Measurements from ENCODE around the gene ZBTB34.
"Not testable (repeated sequence)": the region's sequence is repeated elsewhere in the genome, so short reads cannot be mapped to it uniquely, and the experiment has no call there.

Gene ZBTB34

GRCh38 chr9:126860077-126860756 is at the start of gene ZBTB34:
TSS of gene ZBTB34 (plus strand) at chr9:126860639. CDS start at chr9:126879400, 18,761 bp downstream.
- peak; percentile 75 to 79 for DNase-seq

DNA sequence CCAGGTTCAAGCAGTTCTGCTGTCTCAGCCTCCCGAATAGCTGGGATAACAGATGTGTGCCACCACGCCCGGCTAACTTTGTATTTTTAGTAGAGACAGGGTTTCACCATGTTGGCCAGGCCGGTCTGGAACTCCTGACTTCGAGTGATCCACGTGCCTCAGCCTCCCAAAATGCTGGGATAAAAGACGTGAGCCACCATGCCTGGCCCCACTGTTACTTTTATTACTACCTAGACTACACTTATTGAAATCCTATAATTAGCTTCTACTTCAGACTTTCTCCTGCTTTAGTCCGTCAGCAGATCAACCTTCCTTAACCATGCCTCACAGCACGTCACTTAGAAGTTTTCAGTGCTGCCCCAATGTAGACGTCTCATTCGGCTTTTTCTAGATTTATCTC is 47.4 kb upstream of the ZBTB34 start:
- DNase-seq = no peak

GRCh38 chr9:126814091-126814490 is 46.3 kb upstream of the ZBTB34 start:
- no peak for DNase-seq

DNA sequence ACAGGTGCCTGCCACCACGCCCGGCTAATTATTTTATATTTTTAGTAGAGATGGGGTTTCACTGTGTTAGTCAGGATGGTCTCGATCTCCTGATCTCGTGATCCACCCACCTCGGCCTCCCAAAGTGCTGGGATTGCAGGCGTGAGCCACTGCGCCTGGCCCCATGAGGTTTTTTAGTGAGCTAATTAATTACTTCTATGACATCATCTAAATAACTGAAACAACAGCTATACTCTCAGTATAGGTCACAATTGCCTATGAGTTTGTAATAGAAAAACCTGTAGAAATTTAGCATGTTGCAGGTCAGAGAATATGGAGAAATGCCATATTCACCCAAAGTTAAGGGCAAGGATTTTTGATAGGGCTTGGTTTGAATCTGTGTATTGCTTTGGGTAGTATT is 42.8 kb upstream of the ZBTB34 start:
- DNase-seq = not testable (repeated sequence)

DNA sequence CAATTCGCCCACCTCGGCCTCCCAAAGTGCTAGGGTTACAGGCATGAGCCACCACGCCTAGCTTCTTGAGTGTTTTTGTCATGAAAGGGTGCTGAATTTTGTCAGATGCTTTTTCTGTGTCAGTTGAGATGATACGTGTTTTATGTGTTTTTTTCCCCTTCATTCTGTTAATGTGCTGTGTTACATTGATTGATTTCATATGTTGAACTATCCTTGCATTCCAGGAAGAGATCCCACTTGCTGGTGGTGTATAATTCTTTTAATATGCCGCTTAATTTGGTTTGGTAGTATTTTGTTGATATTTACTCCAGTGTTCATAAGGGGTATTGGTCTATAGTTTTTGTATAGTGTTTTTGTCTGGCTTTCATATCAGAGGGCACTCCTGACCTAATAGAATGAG is 42.0 kb upstream of the ZBTB34 start:
- no peak for DNase-seq

GRCh38 chr9:126819482-126819881 is 41.0 kb upstream of the ZBTB34 start:
- DNase-seq = no peak

- DNase-seq = no peak
These were observed 38.2 kb upstream of the ZBTB34 start for GRCh38 chr9:126822278-126822677.

- DNase-seq = no peak
These were observed 37.6 kb upstream of the ZBTB34 start for GRCh38 chr9:126822873-126823272.

DNA sequence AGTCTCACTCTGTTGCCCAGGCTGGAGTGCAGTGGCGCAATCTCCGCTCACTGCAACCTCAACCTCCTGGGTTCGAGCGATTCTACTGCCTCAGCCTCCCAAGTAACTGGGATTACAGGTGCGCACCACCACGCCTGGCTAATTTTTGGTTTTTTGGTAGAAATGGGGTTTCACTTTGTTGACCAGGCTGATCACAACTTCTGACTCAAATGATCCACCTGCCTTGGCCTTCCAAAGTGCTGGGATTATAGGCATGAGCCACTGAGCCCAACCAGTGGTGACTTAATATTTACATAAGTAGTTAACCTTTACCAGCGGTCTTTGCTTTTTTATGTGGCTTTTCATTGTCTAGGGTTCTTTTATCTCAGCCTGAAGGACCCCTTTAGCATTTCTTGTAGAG is 36.4 kb upstream of the ZBTB34 start:
- not testable (repeated sequence) for DNase-seq

DNA sequence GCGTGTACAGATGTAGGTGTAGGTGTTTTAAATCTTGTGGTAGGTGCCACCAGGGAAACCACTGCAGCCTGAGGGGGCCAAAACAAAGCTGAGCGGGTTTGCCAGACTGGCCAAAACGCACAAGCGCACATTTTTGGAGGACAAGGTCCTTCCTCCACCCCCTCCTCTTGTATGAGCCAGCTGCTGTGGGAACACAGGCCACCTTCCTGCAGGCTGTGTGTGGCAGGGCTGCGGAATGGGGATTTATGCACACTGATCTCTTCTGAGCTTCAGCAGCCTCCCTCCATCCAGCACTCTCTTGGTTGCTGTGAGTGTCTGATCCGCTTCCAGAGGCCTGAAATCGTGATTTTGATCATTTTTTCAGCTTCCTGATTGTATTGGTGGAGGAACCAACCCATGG is 33.2 kb upstream of the ZBTB34 start:
- DNase-seq = no peak

DNA sequence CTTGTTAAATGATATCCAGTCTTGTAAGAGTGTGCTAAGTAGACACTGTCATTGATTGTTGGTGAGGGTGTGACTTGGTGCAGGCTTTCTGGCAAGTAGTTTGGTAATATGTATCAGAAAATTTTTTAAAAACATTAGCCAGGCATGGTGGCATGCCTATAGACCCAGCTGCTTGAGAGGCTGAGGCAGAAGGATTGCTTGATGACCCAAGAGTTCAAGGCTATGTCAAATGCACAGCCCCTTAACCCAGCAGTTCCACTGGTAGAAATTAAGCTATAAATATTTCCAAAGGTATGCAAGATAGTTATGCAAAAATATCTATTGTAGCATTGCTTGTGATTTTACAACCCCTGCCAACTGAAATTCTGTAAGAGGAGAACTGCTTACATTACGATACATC is 31.4 kb upstream of the ZBTB34 start:
- DNase-seq = no peak

- DNase-seq = no peak
These were observed 29.6 kb upstream of the ZBTB34 start for GRCh38 chr9:126830827-126831226.

DNA sequence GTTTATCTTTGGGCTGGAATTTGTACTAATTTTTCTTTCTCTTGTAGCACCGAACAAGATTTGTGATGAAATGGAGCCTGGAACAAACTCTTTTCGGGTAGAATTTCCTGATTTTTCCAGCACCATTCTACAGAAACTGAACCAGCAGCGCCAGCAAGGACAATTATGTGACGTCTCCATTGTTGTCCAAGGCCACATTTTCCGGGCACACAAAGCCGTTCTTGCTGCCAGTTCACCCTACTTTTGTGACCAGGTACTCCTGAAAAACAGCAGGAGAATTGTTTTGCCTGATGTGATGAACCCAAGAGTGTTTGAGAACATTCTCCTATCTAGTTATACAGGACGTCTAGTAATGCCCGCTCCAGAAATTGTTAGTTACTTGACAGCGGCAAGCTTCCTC is 28.0 kb upstream of the ZBTB34 start:
- no peak for DNase-seq

DNA sequence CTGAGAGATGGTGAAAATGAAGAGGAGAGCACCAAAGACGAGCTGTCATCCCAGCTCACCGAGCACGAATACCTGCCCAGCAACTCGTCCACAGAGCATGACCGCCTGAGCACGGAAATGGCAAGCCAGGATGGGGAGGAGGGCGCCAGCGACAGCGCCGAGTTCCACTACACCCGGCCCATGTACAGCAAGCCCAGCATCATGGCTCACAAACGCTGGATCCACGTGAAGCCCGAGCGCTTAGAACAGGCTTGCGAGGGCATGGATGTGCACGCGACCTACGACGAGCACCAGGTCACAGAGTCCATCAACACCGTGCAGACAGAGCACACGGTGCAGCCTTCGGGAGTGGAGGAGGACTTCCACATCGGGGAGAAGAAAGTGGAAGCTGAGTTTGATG is 27.4 kb upstream of the ZBTB34 start:
- no peak for DNase-seq

DNA sequence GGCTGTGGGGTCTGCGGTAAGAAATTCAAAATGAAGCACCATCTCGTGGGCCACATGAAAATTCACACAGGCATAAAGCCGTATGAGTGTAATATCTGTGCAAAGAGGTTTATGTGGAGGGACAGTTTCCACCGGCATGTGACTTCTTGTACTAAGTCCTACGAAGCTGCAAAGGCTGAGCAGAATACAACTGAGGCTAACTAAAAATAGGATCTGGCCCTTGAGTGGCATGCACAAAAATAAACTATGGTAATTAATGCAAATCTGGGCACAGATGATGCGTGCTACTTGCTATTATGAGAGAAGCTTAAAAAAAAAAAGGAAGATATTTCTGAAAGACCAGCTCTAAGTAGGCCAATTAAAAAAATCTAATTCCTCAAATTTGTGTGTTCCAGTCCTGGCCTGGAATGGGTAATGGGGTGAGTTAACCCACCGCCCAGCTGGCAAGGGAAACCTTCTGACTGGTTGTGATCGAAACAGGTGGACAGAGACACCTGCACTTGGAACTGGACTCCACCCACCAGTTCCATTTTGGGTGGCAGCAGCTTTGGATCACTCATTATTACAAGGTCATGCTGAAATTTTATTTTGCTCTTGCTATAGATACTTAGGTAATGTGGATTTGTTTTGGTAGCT is 26.6 kb upstream of the ZBTB34 start:
- no peak for DNase-seq

- DNase-seq = no peak
These were observed 25.8 kb upstream of the ZBTB34 start for GRCh38 chr9:126834672-126835071.

GRCh38 chr9:126836216-126836615 is 24.2 kb upstream of the ZBTB34 start:
- DNase-seq = no peak

- no peak for DNase-seq
These were observed 22.2 kb upstream of the ZBTB34 start for GRCh38 chr9:126838055-126838811.

DNA sequence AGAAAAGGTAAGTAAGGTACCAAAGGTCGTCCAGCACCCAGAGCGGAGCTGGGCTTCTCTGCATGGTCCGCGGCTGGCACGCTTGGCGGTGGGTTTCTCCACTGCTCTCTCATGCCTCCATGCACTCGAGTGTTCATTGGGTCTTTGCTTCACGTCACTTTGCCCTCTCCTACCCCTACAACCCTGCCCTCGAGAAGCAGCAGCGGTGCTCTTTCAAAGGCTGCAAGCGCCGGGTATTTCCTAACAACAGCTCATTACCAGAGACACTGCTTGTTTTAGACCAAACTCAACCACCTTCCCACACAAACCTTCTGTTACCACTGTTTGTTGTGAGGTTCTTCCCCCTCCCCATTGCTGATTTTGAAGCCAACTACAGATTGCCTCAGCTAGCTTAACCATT is 21.5 kb upstream of the ZBTB34 start:
- DNase-seq = no peak

DNA sequence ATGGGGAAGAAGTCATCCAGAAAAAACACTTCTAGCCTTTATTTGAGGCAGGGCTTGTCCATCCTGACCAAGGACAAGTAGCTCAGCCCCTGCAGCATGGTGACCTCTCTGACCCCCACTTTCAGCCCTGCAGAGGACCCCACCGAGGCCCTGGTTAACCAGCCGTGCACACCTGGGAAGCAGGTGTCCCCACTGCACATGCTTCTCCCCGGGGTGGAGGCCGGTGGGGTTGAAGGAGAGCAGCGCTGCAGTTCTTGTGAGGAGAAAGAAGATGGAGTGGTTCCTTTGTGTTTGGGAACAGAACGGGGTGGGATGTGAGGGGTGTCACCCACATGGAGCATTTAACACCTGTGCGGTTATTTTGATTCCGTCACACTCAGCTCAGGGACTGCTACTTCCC is 21.1 kb upstream of the ZBTB34 start:
- DNase-seq = no peak

DNA sequence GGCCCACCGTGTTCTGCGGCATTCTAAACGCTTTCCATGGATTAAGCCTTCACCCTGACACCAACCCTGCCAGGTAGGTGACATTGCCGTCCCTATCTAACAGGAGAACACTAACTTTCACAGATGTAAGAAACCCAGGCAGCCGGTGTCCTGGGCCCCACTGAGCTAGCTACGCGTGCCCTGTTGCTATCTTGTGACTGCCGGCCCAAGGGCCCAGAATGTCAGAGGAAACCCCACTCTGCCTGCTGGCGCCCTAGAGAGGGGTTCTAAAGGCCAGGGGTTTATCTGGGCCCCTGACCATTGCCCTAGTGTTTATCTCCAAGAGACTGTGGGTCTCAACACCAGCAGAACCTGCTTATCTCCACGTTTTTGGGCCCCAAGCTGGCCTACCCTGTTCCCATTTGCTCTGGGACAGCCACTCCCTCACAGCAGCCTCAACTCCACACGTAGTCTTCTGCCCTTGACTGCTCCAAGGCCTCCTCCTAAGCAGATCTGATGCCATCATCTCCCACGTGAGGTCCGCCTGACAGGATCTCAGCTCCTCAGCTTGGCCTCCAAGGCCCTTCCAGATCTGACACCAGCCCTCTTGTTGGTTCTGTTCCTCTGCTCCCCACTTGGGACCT is 18.1 kb upstream of the ZBTB34 start:
- DNase-seq = no peak

- no peak for DNase-seq
These were observed 17.3 kb upstream of the ZBTB34 start for GRCh38 chr9:126842977-126843799.

- no peak for DNase-seq
These were observed 16.4 kb upstream of the ZBTB34 start for GRCh38 chr9:126844085-126844484.

Measured in CD4-positive, alpha-beta T cell treated with Interleukin-1 beta for 1 hour (primary cell).